AG04449 (cell line): Measurements from ENCODE around the gene BROX.

Experiments
- CTCF ChIA-PET: fragments of 350-600 bp; formaldehyde crosslinking; extraction: SDS; loops from one replicate; lab custom pipeline; 2021; ENCODE audit warnings: antibody characterized with exemption; lab: Yijun Ruan, JAX
- POLR2A ChIA-PET: fragments of 400-600, 350-600 bp; formaldehyde crosslinking; extraction: SDS; loops from one replicate; lab custom pipeline; 2020; ENCODE audit warnings: antibody characterized with exemption, inconsistent platforms; lab: Yijun Ruan, JAX
- DNase-seq: peaks from one replicate; pipeline ENCODE4 v3.0.0-alpha.2; 2010; ENCODE audit warnings: low read depth, low spot score
- H3K4me3 ChIP-seq: 2 replicates; pipeline ENCODE4 v1.5.1; 2011; ENCODE audit warnings: low read depth, mild to moderate bottlenecking, control low read depth, low read length
- TF ChIP-seq, protein P1 (sequence below): IDR thresholded peaks from one replicate; pipeline ENCODE4 v1.5.1; 2011; ENCODE audit warnings: mild to moderate bottlenecking, moderate library complexity, low read length, control low read depth, inconsistent platforms; ENCODE audit not compliant: insufficient read depth; ENCODE audit errors: missing control alignments

The BROX gene

DNA sequence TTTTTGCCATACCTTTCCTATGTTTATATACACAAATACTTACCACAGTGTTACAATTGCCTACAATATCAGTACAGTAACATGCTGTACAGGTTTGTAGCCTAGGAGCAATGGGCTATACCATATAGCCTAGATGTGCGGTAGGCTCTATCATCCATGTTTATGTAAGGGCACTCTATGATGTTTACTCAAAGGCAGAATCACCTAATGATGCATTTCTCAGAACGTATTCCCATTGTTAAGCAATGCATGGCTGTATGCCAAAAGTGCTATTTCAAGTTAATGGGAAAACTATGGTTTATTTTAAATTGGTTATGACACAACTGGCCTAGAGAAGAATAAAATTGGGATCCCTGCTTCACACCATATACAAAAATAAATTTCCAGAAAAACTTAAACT, 65.6 kb downstream of the BROX start:
- H3K4me3 ChIP-seq = no peak overlapping the region
- TF ChIP-seq, protein P1, sequence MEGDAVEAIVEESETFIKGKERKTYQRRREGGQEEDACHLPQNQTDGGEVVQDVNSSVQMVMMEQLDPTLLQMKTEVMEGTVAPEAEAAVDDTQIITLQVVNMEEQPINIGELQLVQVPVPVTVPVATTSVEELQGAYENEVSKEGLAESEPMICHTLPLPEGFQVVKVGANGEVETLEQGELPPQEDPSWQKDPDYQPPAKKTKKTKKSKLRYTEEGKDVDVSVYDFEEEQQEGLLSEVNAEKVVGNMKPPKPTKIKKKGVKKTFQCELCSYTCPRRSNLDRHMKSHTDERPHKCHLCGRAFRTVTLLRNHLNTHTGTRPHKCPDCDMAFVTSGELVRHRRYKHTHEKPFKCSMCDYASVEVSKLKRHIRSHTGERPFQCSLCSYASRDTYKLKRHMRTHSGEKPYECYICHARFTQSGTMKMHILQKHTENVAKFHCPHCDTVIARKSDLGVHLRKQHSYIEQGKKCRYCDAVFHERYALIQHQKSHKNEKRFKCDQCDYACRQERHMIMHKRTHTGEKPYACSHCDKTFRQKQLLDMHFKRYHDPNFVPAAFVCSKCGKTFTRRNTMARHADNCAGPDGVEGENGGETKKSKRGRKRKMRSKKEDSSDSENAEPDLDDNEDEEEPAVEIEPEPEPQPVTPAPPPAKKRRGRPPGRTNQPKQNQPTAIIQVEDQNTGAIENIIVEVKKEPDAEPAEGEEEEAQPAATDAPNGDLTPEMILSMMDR = no peak
- DNase-seq = no peak
- ChIA-PET CTCF (no interaction called here), POLR2A (no interaction called here)

- POLR2A ChIA-PET = no interaction called here
- CTCF ChIA-PET = interaction anchor here (1.4 kb wide), 1 partner anchor 309 kb away, joined by 3 read pairs; no protein-coding TSS in a partner anchor
- no peak overlapping the region for H3K4me3 ChIP-seq
- TF ChIP-seq, protein P1 = no peak
- DNase-seq = no peak
Measured at GRCh38 chr1:222781251-222781650, 68.9 kb downstream of the BROX start.

- TF ChIP-seq, protein P1 = no peak
- DNase-seq = no peak
- ChIA-PET POLR2A (no interaction called here), CTCF (interaction anchor here (0.6 to 1.6 kb wide), 2 partner anchors 290 to 340 kb away, joined by 3 to 8 read pairs; no protein-coding TSS in a partner anchor)
- no peak overlapping the region for H3K4me3 ChIP-seq
Measured at GRCh38 chr1:222783051-222783450, 70.7 kb downstream of the BROX start.

DNA sequence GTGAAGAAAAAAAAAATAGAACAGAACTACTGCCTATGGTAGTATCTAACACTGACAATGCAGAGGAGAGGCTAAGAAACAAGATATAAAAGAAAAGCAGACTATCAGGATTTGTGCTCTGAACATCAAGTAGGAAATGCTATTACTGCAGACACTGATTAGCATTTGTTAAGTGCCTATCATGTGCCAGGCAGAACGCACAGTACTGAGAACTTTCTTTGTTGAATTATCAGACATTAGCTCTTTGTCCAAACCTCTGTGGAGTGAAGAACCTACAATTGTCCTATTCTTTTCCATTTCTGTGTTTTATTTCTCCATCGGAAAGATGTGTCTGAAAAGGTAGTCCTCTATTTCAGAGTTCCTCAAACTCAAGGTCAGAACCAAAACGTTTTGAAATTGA, 72.0 kb downstream of the BROX start:
- ChIA-PET CTCF (interaction anchor here (0.6 to 1.0 kb wide), 4 partner anchors 9 to 305 kb away, joined by 3 to 6 read pairs (median 4); no protein-coding TSS in a partner anchor), POLR2A (no interaction called here)
- H3K4me3 ChIP-seq = no peak overlapping the region
- DNase-seq = no peak
- TF ChIP-seq, protein P1 = no peak
